NCI-H82 treated with DMSO at 0.1 percent for 48 hours (cell line): ENCODE results near the gene LUC7L2.
A peak's percentile ranks its signal among the peaks of the same experiment; 100 is the strongest.
"Not testable (repeated sequence)": the region's sequence is repeated elsewhere in the genome, so short reads cannot be mapped to it uniquely, and the experiment has no call there.

ENCODE experiments used
- DNase-seq: peaks from one replicate; lab custom pipeline; 2025; ENCODE audit not compliant: unreplicated experiment; lab: John Stamatoyannopoulos, UW

LUC7L2 gene

DNA sequence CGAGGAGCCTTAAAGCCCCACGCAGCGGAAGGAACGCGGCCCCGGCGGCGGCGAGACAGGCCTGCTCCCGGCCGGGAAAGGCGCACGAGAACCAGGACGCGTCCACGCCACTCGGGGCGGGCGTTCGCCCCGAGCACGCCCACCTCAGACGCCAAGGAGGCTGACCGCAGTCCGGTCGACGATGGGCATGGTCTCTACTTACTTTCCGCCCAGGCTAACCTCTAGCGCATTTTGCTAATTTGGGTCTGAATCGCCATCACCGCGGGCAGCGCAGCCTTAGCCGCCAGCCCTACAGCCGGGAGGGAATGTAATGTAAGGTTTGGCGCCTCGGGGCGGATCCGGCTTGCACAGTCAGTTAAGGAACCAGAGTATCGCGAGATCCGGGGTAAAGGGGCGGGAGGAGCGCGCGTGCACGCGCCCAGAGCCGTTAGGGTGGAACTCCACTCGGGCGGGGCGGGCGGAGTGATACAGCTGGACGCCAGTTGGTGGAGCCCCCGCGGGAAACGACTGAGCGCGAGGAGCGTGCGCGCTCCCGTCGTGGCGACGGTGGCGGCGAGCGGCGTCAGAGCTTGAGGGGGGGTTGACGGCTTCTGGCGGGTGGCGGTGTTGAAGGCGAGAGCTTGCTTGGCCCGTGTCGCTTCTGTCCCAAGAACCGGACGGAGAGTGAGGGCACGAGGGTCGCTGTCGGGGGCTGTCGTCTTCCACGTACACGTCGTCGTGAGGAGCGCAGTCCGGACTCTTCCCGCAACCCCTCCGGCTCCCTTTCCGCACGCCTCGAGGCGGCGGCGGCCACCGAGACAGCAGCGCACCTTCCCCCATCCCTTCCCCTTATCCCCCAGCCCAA, at the start of gene LUC7L2:
Gene LUC7L2 (plus strand): TSS at position 529 of the 844 bp plus-strand sequence. CDS start 368 bp downstream, outside the sequence.
- peak; percentile 98 for DNase-seq

- no peak for DNase-seq
Measured at GRCh38 chr7:139317939-139318505, 41.7 kb upstream of the LUC7L2 start.

- DNase-seq: peak; percentile 47
Measured at GRCh38 chr7:139321071-139321745, 38.5 kb upstream of the LUC7L2 start.

- DNase-seq: not testable (repeated sequence)
Measured at GRCh38 chr7:139324709-139325108, 35.0 kb upstream of the LUC7L2 start.

DNA sequence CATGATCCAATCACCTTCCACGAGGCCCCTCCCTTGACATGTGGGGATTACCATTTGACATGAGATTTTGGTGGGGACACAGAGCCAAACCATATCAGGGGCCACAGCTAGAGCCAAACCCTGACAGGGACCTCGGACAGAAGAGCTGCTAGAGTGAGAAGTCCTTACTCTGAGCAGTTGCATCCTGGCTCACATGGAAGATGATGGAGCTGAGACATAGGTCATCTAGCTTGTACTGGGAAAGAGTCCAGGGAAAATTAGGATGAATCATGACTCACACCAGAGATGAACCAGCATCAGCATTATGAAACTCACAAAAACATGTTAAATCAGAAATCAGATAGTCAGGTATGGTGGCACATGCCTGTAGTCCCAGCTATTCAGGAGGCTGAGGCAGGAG, 31.3 kb upstream of the LUC7L2 start:
- DNase-seq: no peak

GRCh38 chr7:139329119-139329518, 30.6 kb upstream of the LUC7L2 start:
- no peak for DNase-seq

DNA sequence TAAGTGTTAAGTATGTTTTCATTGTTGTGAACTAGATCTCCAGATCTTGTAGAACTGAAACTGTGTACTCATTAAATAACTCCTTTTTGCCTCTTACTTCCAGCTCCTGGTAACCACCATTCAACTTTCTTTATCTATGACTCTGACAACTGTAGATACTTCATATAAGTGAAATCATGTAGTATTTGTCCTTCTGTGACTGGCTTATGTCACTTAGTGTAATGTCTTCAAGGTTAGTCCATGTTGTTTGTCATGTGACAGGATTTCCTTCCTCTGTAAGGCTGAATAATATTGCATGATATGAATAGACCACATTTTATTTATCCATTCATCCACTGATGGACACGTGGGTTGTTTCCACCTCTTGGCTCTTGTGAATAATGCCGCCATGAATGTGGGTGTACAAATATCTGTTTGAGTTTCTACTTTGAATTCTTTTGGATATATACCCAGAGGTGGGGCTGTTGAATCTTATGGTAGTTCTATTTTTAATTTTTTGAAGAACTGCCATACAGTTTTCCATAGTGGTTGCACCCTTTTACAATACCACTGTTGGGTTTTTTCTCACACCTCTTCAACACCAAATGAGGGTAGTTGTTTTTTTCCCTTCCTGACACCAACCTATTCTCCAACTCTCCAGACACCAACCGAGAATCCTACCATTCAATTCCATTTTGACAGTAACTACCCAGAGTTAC, 29.2 kb upstream of the LUC7L2 start:
- DNase-seq: no peak

GRCh38 chr7:139332697-139333359, 26.9 kb upstream of the LUC7L2 start:
- no peak for DNase-seq

GRCh38 chr7:139333443-139333842, 26.3 kb upstream of the LUC7L2 start:
- DNase-seq: not testable (repeated sequence)

- no peak for DNase-seq
Measured at GRCh38 chr7:139334399-139335150, 25.1 kb upstream of the LUC7L2 start.

DNA sequence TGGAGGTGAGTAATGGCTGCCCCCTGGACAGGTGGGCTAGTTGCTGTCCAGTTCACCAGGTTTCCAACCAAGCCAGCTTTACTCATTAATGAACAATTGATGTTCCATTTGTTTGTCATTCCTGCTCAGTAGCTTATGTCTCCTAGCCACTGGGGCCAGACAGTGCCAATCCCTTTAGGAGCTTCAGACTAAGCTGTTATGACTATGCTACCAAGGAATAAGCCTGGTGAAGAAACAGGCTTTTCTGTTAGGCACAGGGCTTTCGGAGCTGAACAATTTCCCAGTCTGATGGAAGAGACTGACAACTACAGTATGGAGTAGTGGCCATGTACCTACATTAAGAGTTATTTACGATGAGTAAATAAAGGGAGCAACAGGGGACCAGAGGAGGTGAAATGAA, 20.7 kb upstream of the LUC7L2 start:
- peak; percentile 85 for DNase-seq

- DNase-seq: no peak
Measured at GRCh38 chr7:139339698-139340036, 20.0 kb upstream of the LUC7L2 start.

- DNase-seq: peak; percentile 98
Measured at GRCh38 chr7:139340037-139340807, 19.5 kb upstream of the LUC7L2 start.

DNA sequence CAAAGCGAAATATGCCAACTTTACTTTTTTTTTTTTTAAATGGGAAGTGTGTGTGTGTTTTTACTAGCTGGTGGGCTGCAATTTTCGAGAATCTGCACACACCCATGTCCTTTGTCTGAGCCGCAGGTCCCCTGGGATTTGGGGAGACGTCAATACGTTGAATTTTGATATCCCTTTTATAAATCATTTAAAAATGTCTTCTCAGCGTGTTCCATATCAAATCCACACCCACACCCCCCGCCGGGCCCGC, 19.0 kb upstream of the LUC7L2 start:
- no peak for DNase-seq

GRCh38 chr7:139341058-139341775, 18.5 kb upstream of the LUC7L2 start, which contains the start of gene FMC1:
Gene FMC1 (plus strand): TSS chr7:139341337. CDS start chr7:139341385, 48 bp downstream.
- peak; percentile 90 for DNase-seq

GRCh38 chr7:139341776-139342226, 17.9 kb upstream of the LUC7L2 start:
- peak; percentile 68 for DNase-seq

- DNase-seq: no peak
Measured at GRCh38 chr7:139345042-139345441, 14.7 kb upstream of the LUC7L2 start.

GRCh38 chr7:139351027-139351426, 8.7 kb upstream of the LUC7L2 start:
- DNase-seq: no peak

DNA sequence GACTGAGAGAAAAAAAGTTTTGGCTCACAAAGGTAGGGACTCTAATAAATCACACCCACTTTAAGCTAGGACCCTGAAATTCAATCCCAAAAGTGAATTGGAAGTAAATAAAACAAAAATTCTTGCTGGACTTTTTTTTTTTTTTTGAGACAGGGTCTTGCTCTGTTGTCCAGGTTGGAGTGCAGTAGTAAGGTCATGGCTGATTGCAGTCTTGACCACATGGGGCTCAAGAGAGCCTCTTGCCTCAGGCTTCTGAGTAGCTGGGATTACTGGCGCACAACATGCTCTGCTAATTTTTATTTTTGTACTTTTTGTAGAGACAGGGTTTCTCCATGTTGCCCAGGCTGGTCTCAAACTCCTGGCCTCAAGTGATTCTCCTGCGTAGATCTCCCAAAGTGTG, 5.0 kb upstream of the LUC7L2 start:
- DNase-seq: no peak
